UCSD-AML1 (cell line): ENCODE results near the gene DPEP2.
"Not testable (repeated sequence)": the region's sequence is repeated elsewhere in the genome, so short reads cannot be mapped to it uniquely, and the experiment has no call there.

ENCODE experiments used
- DNase-seq: peaks from one replicate; lab custom pipeline; 2025; ENCODE audit not compliant: unreplicated experiment; lab: John Stamatoyannopoulos, UW

The DPEP2 gene

GRCh38 chr16:67940446-67941089 is 58.7 kb downstream of the DPEP2 start:
- DNase-seq: no peak

GRCh38 chr16:67939507-67940445 is 59.5 kb downstream of the DPEP2 start:
- no peak for DNase-seq

GRCh38 chr16:67937713-67938112 is 61.6 kb downstream of the DPEP2 start:
- not testable (repeated sequence) for DNase-seq
